ENCODE data around the gene MT4.

Gene MT4

GRCh38 chr16:56564793-56565477, at the start of gene MT4:
TSS of gene MT4 (plus strand) at chr16:56565073. CDS start at chr16:56565129, 56 bp downstream.
- no peaks in the 10 kb centered on the region for H3K36me3 ChIP-seq (ENCODE audit: insufficient read depth, low read length)
- H3K4me3 ChIP-seq (ENCODE audit: low read length), result no peak within 1 kb of the TSS
- no peaks in the 10 kb centered on the region for H3K4me1 ChIP-seq (ENCODE audit: insufficient read depth, low read length)
- no peak within 1 kb of the TSS for H2AFZ ChIP-seq (ENCODE audit: low read depth, low read length)
- H3K27me3 ChIP-seq (ENCODE audit: insufficient read depth, low read length), result peaks cover 8% of the 10 kb centered on the region
- H3K9me3 ChIP-seq (ENCODE audit: low read length), result no peaks in the 10 kb centered on the region

DNA sequence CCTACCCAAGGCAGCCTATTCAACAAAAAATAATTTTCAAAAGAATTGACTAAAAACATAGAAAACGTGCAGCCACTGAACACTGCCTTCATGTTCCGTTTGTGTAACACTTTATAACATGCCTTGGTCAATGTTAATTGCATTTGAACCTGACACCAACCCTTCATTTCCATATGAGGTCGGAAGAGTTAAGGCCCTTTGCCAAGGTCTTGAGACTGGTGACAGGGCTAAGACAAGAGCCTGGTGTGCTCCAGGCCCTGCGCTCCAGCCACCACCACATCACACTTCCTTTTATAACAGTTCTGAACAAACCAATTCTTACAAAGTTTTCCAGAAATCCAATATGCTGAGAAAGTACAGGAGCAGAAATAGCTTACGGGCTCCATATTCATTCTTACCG, 49.2 kb upstream of the MT4 start:
- H3K9me3 ChIP-seq (ENCODE audit: low read length), result peaks cover 2% of the 10 kb centered on the region
- no peaks in the 10 kb centered on the region for H3K27me3 ChIP-seq (ENCODE audit: insufficient read depth, low read length)
- H3K4me3 ChIP-seq (ENCODE audit: low read length), result no peak overlapping the region
- peaks cover 14% of the 10 kb centered on the region for H3K36me3 ChIP-seq (ENCODE audit: insufficient read depth, low read length)
- H3K4me1 ChIP-seq (ENCODE audit: insufficient read depth, low read length), result peaks cover 13% of the 10 kb centered on the region
- H2AFZ ChIP-seq (ENCODE audit: low read depth, low read length), result no peak overlapping the region

GRCh38 chr16:56517206-56517605, 47.7 kb upstream of the MT4 start:
- no peaks in the 10 kb centered on the region for H3K27me3 ChIP-seq (ENCODE audit: insufficient read depth, low read length)

GRCh38 chr16:56518425-56518824, 46.4 kb upstream of the MT4 start:
- Histone ChIP-seq H3K9me3 (ENCODE audit: low read length) (no peaks in the 10 kb centered on the region), H2AFZ (ENCODE audit: low read depth, low read length) (no peak overlapping the region), H3K4me1 (ENCODE audit: insufficient read depth, low read length) (peaks cover 14% of the 10 kb centered on the region), H3K36me3 (ENCODE audit: insufficient read depth, low read length) (no peaks in the 10 kb centered on the region), H3K4me3 (ENCODE audit: low read length) (no peak overlapping the region), H3K27me3 (ENCODE audit: insufficient read depth, low read length) (no peaks in the 10 kb centered on the region)

More at GRCh38 chr16:56517206-56517605, 47.7 kb upstream of the MT4 start:
- H3K4me1 ChIP-seq (ENCODE audit: insufficient read depth, low read length), result peaks cover 14% of the 10 kb centered on the region
- peaks cover 6% of the 10 kb centered on the region for H3K36me3 ChIP-seq (ENCODE audit: insufficient read depth, low read length)
- H2AFZ ChIP-seq (ENCODE audit: low read depth, low read length), result no peak overlapping the region
- no peaks in the 10 kb centered on the region for H3K9me3 ChIP-seq (ENCODE audit: low read length)
- no peak overlapping the region for H3K4me3 ChIP-seq (ENCODE audit: low read length)

GRCh38 chr16:56519459-56520250, 45.2 kb upstream of the MT4 start, which contains the start of gene BBS2:
TSS of gene BBS2 (minus strand) at chr16:56520024. CDS start at chr16:56519862, 162 bp downstream.
- peaks cover 14% of the 10 kb centered on the region for H3K4me1 ChIP-seq (ENCODE audit: insufficient read depth, low read length)
- peak within 1 kb of the TSS; percentile 88 for H3K4me3 ChIP-seq (ENCODE audit: low read length)
- no peaks in the 10 kb centered on the region for H3K36me3 ChIP-seq (ENCODE audit: insufficient read depth, low read length)
- H3K9me3 ChIP-seq (ENCODE audit: low read length), result no peaks in the 10 kb centered on the region
- H2AFZ ChIP-seq (ENCODE audit: low read depth, low read length), result peak within 1 kb of the TSS; percentile 88
- no peaks in the 10 kb centered on the region for H3K27me3 ChIP-seq (ENCODE audit: insufficient read depth, low read length)

DNA sequence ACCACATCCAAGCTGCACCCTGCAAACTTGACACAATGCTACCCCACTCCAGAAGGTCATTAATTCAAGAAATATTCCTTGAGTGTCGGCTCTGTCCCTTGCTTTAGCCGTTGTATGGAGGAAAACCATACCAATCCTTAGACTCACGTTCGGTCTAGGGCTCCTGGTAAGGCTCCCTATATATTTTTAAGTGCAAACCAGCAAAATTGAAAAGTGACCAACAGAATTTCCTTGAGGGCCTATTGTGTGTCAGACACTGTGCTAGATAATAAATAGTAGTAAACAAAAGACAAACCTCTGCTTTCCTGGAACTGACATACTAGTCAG, 44.7 kb upstream of the MT4 start:
- Histone ChIP-seq H3K4me3 (ENCODE audit: low read length) (peak overlapping the region; percentile 88), H3K4me1 (ENCODE audit: insufficient read depth, low read length) (peaks cover 14% of the 10 kb centered on the region), H3K27me3 (ENCODE audit: insufficient read depth, low read length) (peaks cover under 1% of the 10 kb centered on the region), H2AFZ (ENCODE audit: low read depth, low read length) (peak overlapping the region; percentile 88), H3K36me3 (ENCODE audit: insufficient read depth, low read length) (no peaks in the 10 kb centered on the region), H3K9me3 (ENCODE audit: low read length) (no peaks in the 10 kb centered on the region)

- H2AFZ ChIP-seq (ENCODE audit: low read depth, low read length), result no peak overlapping the region
- no peaks in the 10 kb centered on the region for H3K9me3 ChIP-seq (ENCODE audit: low read length)
- H3K4me3 ChIP-seq (ENCODE audit: low read length), result no peak overlapping the region
Observed at GRCh38 chr16:56525236-56525635, 39.6 kb upstream of the MT4 start.

DNA sequence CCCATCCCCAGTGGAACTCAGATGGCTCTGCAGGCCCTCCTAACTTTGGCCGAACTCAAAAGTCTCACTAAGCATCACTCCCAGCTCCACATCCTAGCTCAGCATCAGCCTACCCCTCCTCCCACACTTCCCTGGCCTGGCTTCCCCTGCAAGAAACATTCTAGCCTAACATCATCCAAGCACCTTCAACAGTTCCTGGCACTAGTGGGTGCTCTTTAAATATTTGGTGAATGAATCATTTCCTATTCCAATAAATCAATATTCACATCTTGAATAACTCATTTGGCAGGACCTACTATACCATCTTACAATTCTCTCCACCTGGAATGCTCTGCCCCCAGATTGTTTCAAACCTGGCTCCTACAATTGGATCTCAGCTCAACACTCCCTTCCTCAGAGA, 34.0 kb upstream of the MT4 start:
- Histone ChIP-seq H3K9me3 (ENCODE audit: low read length) (no peaks in the 10 kb centered on the region), H3K4me3 (ENCODE audit: low read length) (no peak overlapping the region), H2AFZ (ENCODE audit: low read depth, low read length) (no peak overlapping the region), H3K36me3 (ENCODE audit: insufficient read depth, low read length) (no peaks in the 10 kb centered on the region), H3K27me3 (ENCODE audit: insufficient read depth, low read length) (peaks cover 18% of the 10 kb centered on the region), H3K4me1 (ENCODE audit: insufficient read depth, low read length) (no peaks in the 10 kb centered on the region)

More at GRCh38 chr16:56525236-56525635, 39.6 kb upstream of the MT4 start:
- no peaks in the 10 kb centered on the region for H3K36me3 ChIP-seq (ENCODE audit: insufficient read depth, low read length)
- peaks cover 14% of the 10 kb centered on the region for H3K27me3 ChIP-seq (ENCODE audit: insufficient read depth, low read length)
- H3K4me1 ChIP-seq (ENCODE audit: insufficient read depth, low read length), result peaks cover 5% of the 10 kb centered on the region

DNA sequence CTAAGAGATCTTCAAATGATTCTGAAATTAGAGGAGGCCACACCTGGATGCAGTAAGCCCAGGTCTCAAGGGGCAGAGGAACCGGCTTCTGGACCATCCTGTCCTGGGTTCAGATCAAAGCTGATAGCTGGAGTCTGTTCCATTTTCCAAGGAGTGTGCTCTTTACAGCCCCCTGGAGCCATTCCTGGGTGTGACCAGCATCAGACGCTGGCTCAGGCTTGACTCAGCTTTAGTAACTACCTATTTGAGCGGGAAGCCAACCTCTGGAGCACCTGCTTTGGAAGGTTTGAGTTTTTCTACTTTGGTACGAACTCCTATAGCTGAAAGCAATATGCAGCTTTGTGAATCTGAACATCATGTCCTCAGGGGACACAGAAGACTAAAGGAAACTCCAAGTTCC, 32.2 kb upstream of the MT4 start:
- Histone ChIP-seq H3K4me3 (ENCODE audit: low read length) (no peak overlapping the region), H3K36me3 (ENCODE audit: insufficient read depth, low read length) (no peaks in the 10 kb centered on the region), H3K27me3 (ENCODE audit: insufficient read depth, low read length) (peaks cover 14% of the 10 kb centered on the region), H3K4me1 (ENCODE audit: insufficient read depth, low read length) (no peaks in the 10 kb centered on the region), H2AFZ (ENCODE audit: low read depth, low read length) (no peak overlapping the region), H3K9me3 (ENCODE audit: low read length) (no peaks in the 10 kb centered on the region)

DNA sequence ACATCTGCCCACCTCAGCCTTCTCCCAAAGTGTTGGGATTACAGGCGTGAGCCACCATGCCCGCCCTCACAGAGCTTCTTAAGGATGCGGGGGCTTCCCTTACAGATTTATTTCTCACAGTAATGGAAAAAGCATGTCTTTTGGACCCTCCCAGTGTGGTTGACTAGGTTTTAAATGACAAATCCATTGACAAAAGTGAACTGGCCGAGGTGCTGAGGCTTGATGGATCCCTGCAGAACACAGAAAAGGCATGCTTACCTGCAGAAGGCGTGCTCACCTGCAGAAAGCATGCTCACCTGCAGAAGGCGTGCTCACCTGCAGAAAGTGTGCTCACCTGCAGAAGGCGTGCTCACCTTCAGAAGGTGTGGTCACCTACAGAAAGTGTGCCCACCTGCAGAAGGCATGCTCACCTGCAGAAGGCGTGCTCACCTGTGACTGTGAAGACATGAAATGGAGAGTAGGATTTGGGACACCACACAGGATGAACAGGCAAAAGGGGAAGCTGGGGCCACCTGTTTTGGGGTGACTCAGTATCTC, 30.0 kb upstream of the MT4 start:
- no peak overlapping the region for H3K4me3 ChIP-seq (ENCODE audit: low read length)
- no peaks in the 10 kb centered on the region for H3K36me3 ChIP-seq (ENCODE audit: insufficient read depth, low read length)
- H3K27me3 ChIP-seq (ENCODE audit: insufficient read depth, low read length), result peaks cover 10% of the 10 kb centered on the region

GRCh38 chr16:56538331-56538730, 26.5 kb upstream of the MT4 start:
- no peak overlapping the region for H2AFZ ChIP-seq (ENCODE audit: low read depth, low read length)
- H3K36me3 ChIP-seq (ENCODE audit: insufficient read depth, low read length), result no peaks in the 10 kb centered on the region

More for the DNA sequence above, 30.0 kb upstream of the MT4 start:
- Histone ChIP-seq H2AFZ (ENCODE audit: low read depth, low read length) (no peak overlapping the region), H3K4me1 (ENCODE audit: insufficient read depth, low read length) (no peaks in the 10 kb centered on the region), H3K9me3 (ENCODE audit: low read length) (no peaks in the 10 kb centered on the region)

DNA sequence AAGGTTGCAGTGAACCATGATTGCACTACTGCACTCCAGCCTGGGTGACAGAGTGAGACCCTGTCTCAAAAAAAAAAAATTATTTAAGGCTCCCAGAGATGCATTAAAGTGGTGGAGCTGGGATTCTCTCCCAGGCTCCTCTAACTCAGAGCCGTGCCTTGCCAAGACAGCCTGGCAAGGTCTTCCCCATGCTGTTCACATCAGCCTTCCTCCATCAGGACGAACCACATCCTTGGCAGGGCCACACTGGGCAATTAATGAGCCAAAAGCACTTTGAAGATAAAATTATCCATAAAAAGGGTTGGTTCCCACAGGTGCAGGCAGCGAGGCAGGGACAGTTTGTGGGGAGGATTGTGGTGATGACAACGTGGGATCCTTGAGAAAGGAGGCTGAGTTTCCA, 25.2 kb upstream of the MT4 start:
- no peaks in the 10 kb centered on the region for H3K27me3 ChIP-seq (ENCODE audit: insufficient read depth, low read length)
- no peak overlapping the region for H2AFZ ChIP-seq (ENCODE audit: low read depth, low read length)
- no peak overlapping the region for H3K4me3 ChIP-seq (ENCODE audit: low read length)
- H3K4me1 ChIP-seq (ENCODE audit: insufficient read depth, low read length), result no peaks in the 10 kb centered on the region
- no peaks in the 10 kb centered on the region for H3K36me3 ChIP-seq (ENCODE audit: insufficient read depth, low read length)
- peaks cover 1% of the 10 kb centered on the region for H3K9me3 ChIP-seq (ENCODE audit: low read length)

More at GRCh38 chr16:56538331-56538730, 26.5 kb upstream of the MT4 start:
- H3K4me1 ChIP-seq (ENCODE audit: insufficient read depth, low read length), result no peaks in the 10 kb centered on the region
- H3K9me3 ChIP-seq (ENCODE audit: low read length), result peaks cover 1% of the 10 kb centered on the region
- H3K4me3 ChIP-seq (ENCODE audit: low read length), result no peak overlapping the region
- no peaks in the 10 kb centered on the region for H3K27me3 ChIP-seq (ENCODE audit: insufficient read depth, low read length)

DNA sequence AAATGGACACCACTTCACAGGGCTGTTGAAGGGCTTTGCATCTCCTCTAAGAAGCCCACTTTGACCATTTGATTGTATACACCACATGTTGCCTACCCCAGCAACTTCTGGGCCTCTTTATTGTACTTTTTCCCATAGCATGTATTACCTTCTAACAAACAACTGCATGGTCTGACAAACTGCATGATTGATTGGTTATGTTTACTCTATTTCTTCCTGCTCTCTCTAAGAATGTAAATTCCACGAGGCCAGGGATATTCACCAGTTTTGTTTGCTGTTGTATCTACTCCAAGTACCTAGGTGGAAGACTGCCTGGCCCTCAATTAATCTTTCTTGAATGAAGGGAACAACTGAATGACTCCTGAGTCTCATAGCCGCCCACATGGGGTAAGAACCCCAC, 22.8 kb upstream of the MT4 start:
- peaks cover 8% of the 10 kb centered on the region for H3K4me1 ChIP-seq (ENCODE audit: insufficient read depth, low read length)
- no peaks in the 10 kb centered on the region for H3K36me3 ChIP-seq (ENCODE audit: insufficient read depth, low read length)
- no peak overlapping the region for H2AFZ ChIP-seq (ENCODE audit: low read depth, low read length)

More for the DNA sequence above, 22.8 kb upstream of the MT4 start:
- Histone ChIP-seq H3K27me3 (ENCODE audit: insufficient read depth, low read length) (no peaks in the 10 kb centered on the region), H3K9me3 (ENCODE audit: low read length) (peaks cover 1% of the 10 kb centered on the region), H3K4me3 (ENCODE audit: low read length) (no peak overlapping the region)

Data from neuron (in vitro differentiated cells).